ENCODE results near the gene CBFB.

Gene CBFB

GRCh38 chr16:67091906-67092566 is 63.1 kb downstream of the CBFB start:
- DNase-seq (ENCODE audit: extremely low read depth in 1 of 2, low read depth in 1 of 2), result no peak

- DNase-seq (ENCODE audit: extremely low read depth in 1 of 2, low read depth in 1 of 2), result no peak
Measured at GRCh38 chr16:67093098-67093726, 64.3 kb downstream of the CBFB start.

DNA sequence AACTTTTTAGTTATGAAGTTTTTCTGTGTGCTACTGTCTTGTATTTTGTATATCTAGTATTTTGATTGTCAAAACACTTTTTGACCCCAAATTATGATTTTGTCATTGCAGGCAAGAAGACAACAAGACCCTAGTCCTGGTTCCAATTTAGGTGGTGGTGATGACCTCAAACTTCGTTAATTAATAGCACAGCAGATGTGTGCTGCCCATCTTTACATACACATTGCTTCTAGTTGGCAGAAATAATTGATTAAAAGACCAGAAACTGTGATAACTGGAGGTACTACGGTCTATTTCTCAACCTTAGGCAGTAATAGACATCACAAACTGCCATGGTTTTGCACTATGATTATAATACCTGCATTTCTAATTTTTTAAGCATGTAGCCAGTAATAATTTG is 69.7 kb downstream of the CBFB start:
- DNase-seq (ENCODE audit: extremely low read depth in 1 of 2, low read depth in 1 of 2), result no peak

GRCh38 chr16:67100569-67101310 is 71.8 kb downstream of the CBFB start:
- DNase-seq (ENCODE audit: extremely low read depth in 1 of 2, low read depth in 1 of 2), result no peak

DNA sequence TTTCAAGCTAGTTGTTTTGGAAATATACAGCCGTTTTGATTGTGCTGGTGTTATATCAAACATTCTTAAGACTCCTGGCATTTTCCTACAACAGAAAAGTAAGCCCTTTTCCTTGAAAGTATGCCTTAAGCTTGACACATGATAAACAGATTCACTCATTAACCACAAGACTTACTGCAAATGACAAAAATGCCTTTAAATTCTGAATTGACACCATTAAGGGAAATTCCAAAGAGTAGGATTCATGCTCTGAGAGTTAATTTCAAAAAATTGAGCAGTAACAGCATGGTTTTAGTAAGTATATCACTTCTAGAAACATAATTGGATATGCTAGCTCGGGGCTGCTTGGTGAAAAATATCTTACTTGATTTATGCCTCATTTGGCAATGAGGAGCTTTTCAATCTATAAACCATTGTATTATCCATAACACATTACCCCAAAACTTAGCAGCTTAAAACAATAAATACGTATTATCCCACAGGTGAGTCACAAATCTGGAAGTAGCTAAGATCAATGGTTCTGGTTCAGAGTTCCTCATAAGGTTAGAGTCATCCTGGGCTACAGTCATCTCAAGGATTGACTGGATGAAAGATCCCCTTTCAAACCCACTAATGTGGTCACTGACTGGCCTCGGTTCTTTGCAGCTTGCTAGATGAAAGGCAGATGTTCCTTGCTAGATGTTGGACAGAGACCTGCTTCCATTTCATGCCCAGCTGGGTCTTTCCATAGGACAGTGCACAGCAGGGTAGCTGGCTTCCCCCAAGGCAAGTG is 72.5 kb downstream of the CBFB start:
- DNase-seq (ENCODE audit: extremely low read depth in 1 of 2, low read depth in 1 of 2), result no peak

DNA sequence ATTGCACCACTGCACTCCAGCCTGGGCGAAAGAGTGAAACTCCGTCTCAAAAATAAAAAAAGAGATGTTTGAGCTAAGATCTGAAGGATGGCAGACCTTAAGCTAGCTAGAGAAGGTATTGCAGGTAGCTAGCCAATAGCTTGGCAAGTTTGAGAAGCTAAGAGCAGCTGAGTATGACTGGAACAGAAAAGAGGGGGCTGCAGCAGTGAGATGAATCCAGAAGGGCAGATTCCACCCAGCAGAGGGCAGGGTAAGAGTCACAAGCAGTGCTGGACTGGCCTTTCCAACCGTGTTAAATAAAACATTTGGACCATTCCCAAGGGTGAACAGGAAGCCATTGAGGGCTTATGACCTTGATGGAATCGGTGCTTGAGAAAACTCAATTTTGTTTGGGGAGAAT is 75.1 kb downstream of the CBFB start:
- DNase-seq (ENCODE audit: extremely low read depth in 1 of 2, low read depth in 1 of 2), result no peak

DNA sequence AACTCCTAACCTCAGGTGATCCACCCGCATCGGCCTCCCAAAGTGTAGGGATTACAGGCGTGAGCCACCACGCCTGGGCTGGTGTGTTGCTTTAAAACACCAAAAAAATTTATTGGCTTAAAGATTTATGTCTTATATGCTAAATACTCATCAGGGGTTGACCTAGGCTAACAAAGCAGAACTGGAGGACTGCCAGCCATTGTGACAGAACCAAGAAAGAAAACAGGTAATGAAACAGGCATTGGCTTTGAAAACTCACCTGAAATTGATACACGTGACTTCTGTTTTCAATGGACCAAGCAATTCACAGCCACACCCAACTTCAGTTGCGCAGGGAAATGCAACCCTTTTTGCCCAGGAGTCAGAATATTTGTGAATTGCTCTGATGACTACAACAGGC is 75.9 kb downstream of the CBFB start:
- DNase-seq (ENCODE audit: extremely low read depth in 1 of 2, low read depth in 1 of 2), result no peak

DNA sequence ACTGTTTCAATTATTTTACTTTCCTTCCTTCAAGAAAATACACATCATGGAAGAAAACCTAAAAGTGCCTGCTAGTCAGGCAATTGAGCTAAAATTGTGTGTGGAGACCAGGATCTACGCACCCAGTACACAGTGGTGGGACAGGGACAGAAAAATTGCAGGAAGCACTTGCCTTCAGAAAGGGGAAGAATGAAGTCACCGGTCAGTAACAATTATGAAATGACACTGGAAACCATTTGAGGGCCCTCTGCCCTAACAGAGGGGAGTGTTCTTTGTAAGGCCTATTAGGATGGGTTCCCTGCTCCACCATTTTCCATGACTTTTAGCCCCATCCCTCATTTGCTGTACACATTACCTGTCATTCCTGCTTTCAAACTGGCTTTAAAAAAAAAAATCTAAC is 76.3 kb downstream of the CBFB start:
- no peak for DNase-seq (ENCODE audit: extremely low read depth in 1 of 2, low read depth in 1 of 2)

DNA sequence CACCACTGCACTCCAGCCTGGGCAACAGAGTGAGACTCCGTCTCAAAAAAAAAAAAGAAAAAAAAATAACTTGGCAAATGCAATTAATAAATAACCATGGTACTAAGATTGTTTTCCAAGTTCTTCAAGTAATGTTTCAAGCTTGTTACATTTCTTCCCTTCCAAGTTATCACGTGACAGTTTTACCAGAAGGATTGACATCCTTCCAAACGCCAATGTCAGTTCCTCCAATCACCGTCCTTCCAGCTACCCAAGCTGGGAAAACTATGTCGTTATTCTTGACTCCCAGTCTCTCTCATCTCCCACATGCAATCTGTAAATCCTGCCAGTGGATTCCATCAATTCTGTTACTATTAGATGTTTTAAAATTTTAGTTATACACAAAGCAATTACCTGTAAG is 76.9 kb downstream of the CBFB start:
- DNase-seq (ENCODE audit: extremely low read depth in 1 of 2, low read depth in 1 of 2), result no peak

GRCh38 chr16:67108489-67108888 is 79.5 kb downstream of the CBFB start:
- no peak for DNase-seq (ENCODE audit: extremely low read depth in 1 of 2, low read depth in 1 of 2)

DNA sequence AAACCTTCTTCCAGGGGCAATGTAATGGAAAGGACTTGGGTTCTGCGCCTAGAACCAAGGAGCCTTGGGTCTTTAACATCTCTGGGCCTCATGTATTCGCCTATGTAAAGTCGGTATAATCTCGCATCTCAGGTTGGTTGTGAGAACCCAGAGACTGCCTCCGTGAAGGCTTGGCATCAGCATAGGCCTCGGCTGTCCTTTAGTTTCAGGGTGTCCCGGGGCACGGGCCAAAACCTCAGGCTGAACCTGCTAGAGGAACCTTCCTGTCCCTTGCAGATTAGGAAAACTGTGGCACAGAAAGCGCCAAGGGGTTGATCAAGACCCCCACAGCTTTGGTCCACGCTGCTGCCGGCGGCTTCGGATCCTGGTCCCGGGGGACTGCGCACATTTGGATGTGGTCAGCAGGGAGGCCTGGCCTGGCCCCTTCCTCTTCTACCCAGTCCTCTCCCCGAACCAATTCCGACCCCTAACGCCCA is 80.0 kb downstream of the CBFB start:
- no peak for DNase-seq (ENCODE audit: extremely low read depth in 1 of 2, low read depth in 1 of 2)

GRCh38 chr16:67109407-67110135 is 80.6 kb downstream of the CBFB start, which contains the start of gene PHAF1:
TSS of gene PHAF1 (plus strand) at chr16:67109941. CDS start at chr16:67110176, 235 bp downstream.
- DNase-seq (ENCODE audit: extremely low read depth in 1 of 2, low read depth in 1 of 2), result peak; percentile 88 to 93

GRCh38 chr16:67111951-67112444 is 83.0 kb downstream of the CBFB start:
- DNase-seq (ENCODE audit: extremely low read depth in 1 of 2, low read depth in 1 of 2), result no peak

DNA sequence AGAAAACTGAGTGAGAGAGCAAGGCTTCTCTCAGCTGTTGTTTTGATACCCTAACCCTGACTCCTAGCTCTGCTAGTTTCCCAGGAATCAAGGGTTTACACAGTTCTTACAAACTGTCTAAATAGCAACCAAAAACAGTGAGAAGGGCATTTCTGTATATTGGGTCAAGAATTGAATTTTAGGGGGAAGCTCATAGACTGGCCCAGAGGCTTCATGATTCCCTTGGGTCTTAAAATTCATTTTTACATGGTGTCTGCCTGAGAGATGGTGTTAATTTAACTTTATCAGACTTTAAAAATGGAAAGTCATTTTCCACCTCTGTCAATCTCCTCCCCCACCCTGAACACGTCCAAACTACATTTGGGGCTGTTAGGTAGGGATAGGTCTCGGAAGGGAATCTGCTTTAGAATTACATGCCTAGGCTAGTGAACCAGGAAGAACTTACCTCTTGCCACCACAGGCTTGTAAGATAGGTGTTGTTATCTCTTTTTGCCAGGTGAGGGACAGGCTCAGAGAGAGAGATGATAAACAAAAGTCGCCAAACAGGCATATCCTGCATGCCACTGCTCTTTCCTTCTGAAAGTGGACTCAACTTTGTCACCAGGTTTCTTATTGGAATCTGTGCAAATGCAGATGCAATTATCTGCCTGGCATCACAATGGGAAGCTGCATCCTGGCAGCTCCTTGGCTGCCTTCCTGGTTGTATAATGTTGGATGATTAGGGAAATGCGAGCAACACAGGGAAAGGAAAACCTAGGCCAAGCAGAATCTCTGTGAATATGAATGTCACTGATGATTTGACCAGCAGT is 83.8 kb downstream of the CBFB start:
- DNase-seq (ENCODE audit: extremely low read depth in 1 of 2, low read depth in 1 of 2), result no peak

- no peak for DNase-seq (ENCODE audit: extremely low read depth in 1 of 2, low read depth in 1 of 2)
Measured at GRCh38 chr16:67114793-67115192, 85.8 kb downstream of the CBFB start.

DNA sequence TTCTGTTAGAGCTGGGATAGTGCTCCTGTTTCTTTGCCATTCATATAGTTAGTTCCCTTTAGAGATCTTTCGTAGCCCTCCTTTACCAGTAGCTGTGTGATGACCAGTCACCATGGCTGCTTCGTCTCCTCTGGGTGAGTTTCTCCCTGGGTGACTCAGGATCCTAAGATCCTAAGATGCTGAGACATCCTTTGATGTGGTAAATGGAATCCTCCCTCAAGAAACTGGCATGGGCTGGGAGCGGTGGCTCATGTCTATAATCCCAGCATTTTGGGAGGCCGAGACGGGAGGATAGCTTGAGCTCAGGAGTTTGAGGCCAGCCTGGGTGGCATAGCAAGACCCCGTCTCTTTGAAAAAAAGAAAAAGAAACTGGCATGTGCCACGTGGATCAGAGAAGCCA is 86.7 kb downstream of the CBFB start:
- DNase-seq (ENCODE audit: extremely low read depth in 1 of 2, low read depth in 1 of 2), result no peak

GRCh38 chr16:67116388-67117311 is 87.7 kb downstream of the CBFB start:
- DNase-seq (ENCODE audit: extremely low read depth in 1 of 2, low read depth in 1 of 2), result no peak

DNA sequence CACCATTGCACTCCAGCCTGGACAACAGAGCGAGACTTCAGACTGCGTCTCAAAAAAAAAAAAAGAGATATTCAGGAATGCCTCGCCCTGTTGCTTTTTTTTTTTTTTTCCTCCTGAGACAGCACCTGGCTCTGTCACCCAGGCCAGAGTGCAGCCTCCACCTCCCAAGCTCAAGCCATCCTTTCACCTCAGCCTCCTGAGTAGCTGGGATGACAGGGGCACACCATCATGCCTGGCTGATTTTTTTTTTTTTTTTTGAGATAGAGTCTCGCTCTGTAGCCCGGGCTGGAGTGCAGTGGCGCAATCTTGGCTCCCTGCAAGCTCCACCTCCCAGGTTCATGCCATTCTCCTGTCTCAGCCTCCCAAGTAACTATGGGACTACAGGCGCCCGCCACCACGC is 88.8 kb downstream of the CBFB start:
- no peak for DNase-seq (ENCODE audit: extremely low read depth in 1 of 2, low read depth in 1 of 2)

All from stimulated activated CD8-positive, alpha-beta memory T cell treated with anti-CD3 and anti-CD28 coated beads, Interleukin-7, amount 100 ng/mL, for 48 hours (primary cell).